Measurements from ENCODE around the gene FLNB.

Gene FLNB

DNA sequence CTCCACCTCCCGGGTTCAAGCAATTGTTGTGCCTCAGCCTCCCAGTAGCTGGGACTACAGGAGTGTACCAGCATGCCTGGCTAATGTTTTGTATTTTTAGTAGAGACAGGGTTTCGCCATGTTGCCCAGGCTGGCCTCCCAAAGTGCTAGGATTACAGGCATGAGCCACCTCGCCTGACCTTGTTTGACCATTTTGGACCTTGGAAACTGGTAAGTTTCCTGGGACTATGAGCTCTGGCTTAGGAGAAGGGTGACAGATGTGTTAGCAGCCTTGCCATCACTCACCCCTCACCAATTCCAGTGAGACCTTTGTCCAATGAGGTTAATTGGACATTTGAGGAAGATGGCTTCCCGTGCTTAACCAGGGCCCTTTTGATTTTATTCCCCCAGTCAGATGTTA lies 182.7 kb downstream of the FLNB start:
- no peaks in the 10 kb centered on the region for H3K27me3 ChIP-seq (ENCODE audit: insufficient read depth, low read length, poor library complexity, severe bottlenecking)
- no peaks in the 10 kb centered on the region for H3K9me2 ChIP-seq (replicated peaks; ENCODE audit: low read depth, low read length)
- TF ChIP-seq EZH2phosphoT487 (IDR thresholded peaks at IDR 0.05; ENCODE audit: borderline replicate concordance), result no peak
- TF ChIP-seq, protein P1, sequence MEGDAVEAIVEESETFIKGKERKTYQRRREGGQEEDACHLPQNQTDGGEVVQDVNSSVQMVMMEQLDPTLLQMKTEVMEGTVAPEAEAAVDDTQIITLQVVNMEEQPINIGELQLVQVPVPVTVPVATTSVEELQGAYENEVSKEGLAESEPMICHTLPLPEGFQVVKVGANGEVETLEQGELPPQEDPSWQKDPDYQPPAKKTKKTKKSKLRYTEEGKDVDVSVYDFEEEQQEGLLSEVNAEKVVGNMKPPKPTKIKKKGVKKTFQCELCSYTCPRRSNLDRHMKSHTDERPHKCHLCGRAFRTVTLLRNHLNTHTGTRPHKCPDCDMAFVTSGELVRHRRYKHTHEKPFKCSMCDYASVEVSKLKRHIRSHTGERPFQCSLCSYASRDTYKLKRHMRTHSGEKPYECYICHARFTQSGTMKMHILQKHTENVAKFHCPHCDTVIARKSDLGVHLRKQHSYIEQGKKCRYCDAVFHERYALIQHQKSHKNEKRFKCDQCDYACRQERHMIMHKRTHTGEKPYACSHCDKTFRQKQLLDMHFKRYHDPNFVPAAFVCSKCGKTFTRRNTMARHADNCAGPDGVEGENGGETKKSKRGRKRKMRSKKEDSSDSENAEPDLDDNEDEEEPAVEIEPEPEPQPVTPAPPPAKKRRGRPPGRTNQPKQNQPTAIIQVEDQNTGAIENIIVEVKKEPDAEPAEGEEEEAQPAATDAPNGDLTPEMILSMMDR (conservative IDR thresholded peaks at IDR 0.05; ENCODE audit: low read length), result no peak
- no peaks in the 10 kb centered on the region for H4K20me1 ChIP-seq (ENCODE audit: insufficient read depth, low read length, poor library complexity, severe bottlenecking)
- no peaks in the 10 kb centered on the region for H3K9me3 ChIP-seq (ENCODE audit: insufficient read depth, low read depth, low read length)
- H3K79me2 ChIP-seq (ENCODE audit: insufficient read depth, low read length), result no peaks in the 10 kb centered on the region
- no peaks in the 10 kb centered on the region for H3F3A ChIP-seq (ENCODE audit: low read depth)
- H3K4me3 ChIP-seq (ENCODE audit: low read length, poor library complexity, severe bottlenecking), result no peak overlapping the region
- H3K36me3 ChIP-seq (ENCODE audit: insufficient read depth, low read length), result no peaks in the 10 kb centered on the region
- no peak overlapping the region for H2AFZ ChIP-seq (ENCODE audit: low read length)
- H3K4me1 ChIP-seq (ENCODE audit: insufficient read depth, low read length, poor library complexity, severe bottlenecking), result no peaks in the 10 kb centered on the region
- H3K4me2 ChIP-seq (ENCODE audit: low read depth, low read length, poor library complexity, severe bottlenecking), result no peak overlapping the region
- H3K9ac ChIP-seq (ENCODE audit: low read depth, low read length, poor library complexity, severe bottlenecking), result no peak overlapping the region

DNA sequence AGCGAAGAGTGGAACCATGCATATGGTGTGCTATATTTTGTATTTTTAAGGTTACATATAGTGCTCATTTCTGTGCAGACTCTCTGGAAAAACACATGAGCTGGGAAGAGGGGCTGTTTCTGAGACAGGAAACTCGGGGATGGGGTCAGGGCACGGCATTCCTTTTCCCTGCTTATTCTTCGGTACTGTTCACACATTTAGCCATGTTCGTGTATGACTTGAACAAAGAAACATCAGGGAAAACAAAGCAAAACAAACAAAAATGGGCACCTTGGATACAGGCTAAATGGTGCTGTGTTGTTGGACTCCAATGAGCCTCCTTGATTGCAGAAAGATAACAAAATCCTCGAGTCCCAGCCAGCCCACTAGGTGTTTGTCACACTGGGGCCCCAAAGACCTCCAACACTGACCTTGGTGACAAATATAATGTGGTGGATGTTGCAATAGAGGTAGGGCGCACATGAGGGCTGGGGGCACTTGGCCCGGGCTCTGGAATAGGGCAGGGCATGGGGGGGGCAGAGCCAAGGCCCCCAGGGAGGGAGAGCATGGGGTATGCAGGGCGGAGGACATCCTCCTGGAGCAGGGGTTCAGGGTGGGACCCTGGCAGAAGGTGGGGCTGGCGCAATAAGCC lies 183.3 kb downstream of the FLNB start:
- H3K4me2 ChIP-seq (ENCODE audit: low read depth, low read length, poor library complexity, severe bottlenecking), result no peak overlapping the region
- H3K27me3 ChIP-seq (ENCODE audit: insufficient read depth, low read length, poor library complexity, severe bottlenecking), result no peaks in the 10 kb centered on the region
- no peaks in the 10 kb centered on the region for H3K79me2 ChIP-seq (ENCODE audit: insufficient read depth, low read length)

DNA sequence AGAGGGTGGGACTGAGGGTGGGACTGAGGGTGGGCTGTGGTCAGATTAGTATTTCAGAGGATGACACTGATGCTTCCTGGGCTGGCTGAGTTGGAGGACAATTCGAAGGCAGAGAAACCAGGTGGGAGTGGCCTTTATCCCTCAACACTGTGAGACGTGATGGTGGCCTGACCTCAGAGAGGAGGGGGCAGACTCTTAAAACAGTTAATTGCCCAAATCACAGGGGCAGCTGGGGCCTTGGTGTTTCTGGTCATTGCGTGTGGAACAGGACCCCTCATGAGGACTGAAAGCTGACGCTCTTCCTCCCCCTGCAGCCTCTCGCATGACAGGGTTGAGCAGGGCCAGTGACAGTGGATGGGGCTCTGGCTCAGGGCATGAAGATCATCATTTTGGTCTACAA lies 183.8 kb downstream of the FLNB start:
- no peak overlapping the region for H3K9ac ChIP-seq (ENCODE audit: low read depth, low read length, poor library complexity, severe bottlenecking)
- H3K4me2 ChIP-seq (ENCODE audit: low read depth, low read length, poor library complexity, severe bottlenecking), result no peak overlapping the region
- no peak overlapping the region for H3K4me3 ChIP-seq (ENCODE audit: low read length, poor library complexity, severe bottlenecking)
- no peaks in the 10 kb centered on the region for H3K9me3 ChIP-seq (ENCODE audit: insufficient read depth, low read depth, low read length)
- H3K9me2 ChIP-seq (replicated peaks; ENCODE audit: low read depth, low read length), result no peaks in the 10 kb centered on the region
- H3K27me3 ChIP-seq (ENCODE audit: insufficient read depth, low read length, poor library complexity, severe bottlenecking), result no peaks in the 10 kb centered on the region
- H4K20me1 ChIP-seq (ENCODE audit: insufficient read depth, low read length, poor library complexity, severe bottlenecking), result no peaks in the 10 kb centered on the region
- H3K36me3 ChIP-seq (ENCODE audit: insufficient read depth, low read length), result no peaks in the 10 kb centered on the region
- no peak for TF ChIP-seq EZH2phosphoT487 (IDR thresholded peaks at IDR 0.05; ENCODE audit: borderline replicate concordance)
- TF ChIP-seq, protein P1 (conservative IDR thresholded peaks at IDR 0.05; ENCODE audit: low read length), result no peak
- peaks cover 6% of the 10 kb centered on the region for H3K4me1 ChIP-seq (ENCODE audit: insufficient read depth, low read length, poor library complexity, severe bottlenecking)
- H3F3A ChIP-seq (ENCODE audit: low read depth), result no peaks in the 10 kb centered on the region
- no peak overlapping the region for H2AFZ ChIP-seq (ENCODE audit: low read length)
- H3K79me2 ChIP-seq (ENCODE audit: insufficient read depth, low read length), result no peaks in the 10 kb centered on the region

More for the DNA sequence above, 183.3 kb downstream of the FLNB start:
- Histone ChIP-seq H3K4me1 (ENCODE audit: insufficient read depth, low read length, poor library complexity, severe bottlenecking) (peaks cover under 1% of the 10 kb centered on the region), H2AFZ (ENCODE audit: low read length) (no peak overlapping the region), H3F3A (ENCODE audit: low read depth) (no peaks in the 10 kb centered on the region), H3K9me2 (replicated peaks; ENCODE audit: low read depth, low read length) (no peaks in the 10 kb centered on the region), H4K20me1 (ENCODE audit: insufficient read depth, low read length, poor library complexity, severe bottlenecking) (no peaks in the 10 kb centered on the region), H3K9me3 (ENCODE audit: insufficient read depth, low read depth, low read length) (no peaks in the 10 kb centered on the region), H3K36me3 (ENCODE audit: insufficient read depth, low read length) (no peaks in the 10 kb centered on the region), H3K9ac (ENCODE audit: low read depth, low read length, poor library complexity, severe bottlenecking) (no peak overlapping the region), H3K4me3 (ENCODE audit: low read length, poor library complexity, severe bottlenecking) (no peak overlapping the region)
- TF ChIP-seq, protein P1 (conservative IDR thresholded peaks at IDR 0.05; ENCODE audit: low read length), result no peak
- no peak for TF ChIP-seq EZH2phosphoT487 (IDR thresholded peaks at IDR 0.05; ENCODE audit: borderline replicate concordance)

Measured in Loucy (cell line).